GM12891 (cell line): Measurements from ENCODE around the gene CCDC178.
"Not testable (repeated sequence)": the region's sequence is repeated elsewhere in the genome, so short reads cannot be mapped to it uniquely, and the experiment has no call there.

Source experiments
- DNase-seq: peaks from one replicate; pipeline ENCODE4 v3.0.0; 2011; ENCODE audit warnings: low spot score; ENCODE audit not compliant: insufficient read length
- FAIRE-seq: peaks from 2 replicates; lab custom pipeline; 2011; peaks lifted over from hg19 to GRCh38; lab: Jason Lieb, UNC
- PAX5 ChIP-seq: IDR thresholded peaks from 2 replicates; pipeline ENCODE4 v1.6.1; 2011; ENCODE audit warnings: low read length, moderate library complexity, mild to moderate bottlenecking; ENCODE audit not compliant: insufficient read depth, severe bottlenecking
- POLR2A ChIP-seq: IDR thresholded peaks from 2 replicates; pipeline ENCODE4 v1.6.1; 2011; ENCODE audit warnings: low read depth, low read length, control low read depth
- POLR2AphosphoS5 ChIP-seq: IDR thresholded peaks from 2 replicates; pipeline ENCODE4 v1.6.1; 2011; ENCODE audit warnings: low read depth, low read length, control low read depth
- POU2F2 ChIP-seq: IDR thresholded peaks from 2 replicates; pipeline ENCODE4 v1.6.1; 2011; ENCODE audit warnings: low read depth, mild to moderate bottlenecking, control low read depth, low read length, moderate library complexity
- SPI1 ChIP-seq: IDR thresholded peaks from 2 replicates; pipeline ENCODE4 v1.6.1; 2011; ENCODE audit warnings: low read depth, low read length, control low read depth
- TAF1 ChIP-seq: IDR thresholded peaks from 2 replicates; pipeline ENCODE4 v1.6.1; 2011; ENCODE audit warnings: low read depth, low read length, control low read depth

Gene CCDC178

DNA sequence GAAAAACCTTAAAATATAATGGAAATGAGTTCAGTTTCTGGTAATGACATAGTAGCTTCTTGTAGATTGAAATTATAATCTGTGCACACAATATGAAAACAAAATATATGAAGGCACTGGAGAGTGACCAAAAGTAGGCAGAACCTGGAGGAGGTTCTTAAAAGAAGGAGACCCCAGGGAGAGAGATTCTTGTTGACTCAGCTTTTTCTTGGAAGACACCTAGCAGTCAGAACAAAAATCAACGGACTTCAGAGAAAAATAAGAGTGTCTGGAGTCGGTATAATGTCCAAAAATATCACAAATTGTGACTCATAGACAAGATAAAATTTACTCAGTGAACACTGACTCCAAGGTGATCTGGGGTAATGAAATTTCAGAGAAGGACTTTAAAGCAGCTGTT is 286.5 kb downstream of the CCDC178 start:
- DNase-seq (no peak), FAIRE-seq (no peak)
- no peak for TF ChIP-seq TAF1
- no peak for TF ChIP-seq POU2F2
- TF ChIP-seq POLR2A: no peak
- no peak for TF ChIP-seq PAX5

- TF ChIP-seq PAX5: no peak
- TF ChIP-seq POU2F2: no peak
- no peak for TF ChIP-seq POLR2A
- TF ChIP-seq POLR2AphosphoS5: no peak
- no peak for TF ChIP-seq TAF1
- no peak for DNase-seq
- FAIRE-seq: no peak
Observed at GRCh38 chr18:33152376-33152775, 288.1 kb downstream of the CCDC178 start.

GRCh38 chr18:33147811-33148210 is 292.7 kb downstream of the CCDC178 start:
- FAIRE-seq, DNase-seq: not testable (repeated sequence)

- DNase-seq (no peak), FAIRE-seq (no peak)
- TF ChIP-seq POLR2A: no peak
- no peak for TF ChIP-seq TAF1
- no peak for TF ChIP-seq POLR2AphosphoS5
- TF ChIP-seq POU2F2: no peak
- no peak for TF ChIP-seq SPI1
- no peak for TF ChIP-seq PAX5
Observed at GRCh38 chr18:33146014-33146413, 294.5 kb downstream of the CCDC178 start.

DNA sequence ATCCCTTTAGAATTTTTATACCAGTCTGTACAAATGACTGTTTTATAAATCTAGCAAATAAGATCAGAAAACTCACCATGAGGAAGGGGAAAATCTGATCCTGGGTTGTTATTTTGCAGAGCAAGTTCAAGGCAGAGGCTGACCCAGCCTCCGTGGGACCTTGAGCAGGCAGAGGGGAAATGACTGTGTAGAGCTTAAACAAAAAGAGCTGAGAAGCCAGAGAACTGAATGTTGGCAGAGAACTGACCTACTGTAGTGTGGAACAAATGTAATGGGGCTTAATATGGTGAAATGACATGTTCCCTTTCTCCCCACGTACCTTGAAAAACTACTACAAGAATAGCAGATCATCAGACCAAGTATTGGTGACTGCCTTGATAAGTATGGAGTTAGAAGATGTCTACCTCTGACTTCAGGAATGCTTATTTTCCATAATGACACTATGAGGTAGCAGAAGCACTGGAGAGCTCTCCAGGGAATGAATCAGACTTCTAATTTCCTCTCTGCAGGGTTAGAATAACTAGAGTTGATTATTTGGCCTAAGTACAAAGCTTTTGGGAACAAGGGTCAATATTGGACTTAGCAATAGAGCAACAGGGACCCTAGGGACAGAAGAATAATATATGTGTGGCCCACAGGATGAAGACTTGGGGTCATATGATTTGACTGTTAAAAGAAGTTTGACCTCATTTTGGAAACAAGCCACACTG is 304.4 kb downstream of the CCDC178 start:
- TF ChIP-seq POLR2A (no peak), SPI1 (no peak), PAX5 (no peak), POU2F2 (no peak), TAF1 (no peak), POLR2AphosphoS5 (no peak)
- FAIRE-seq: no peak
- DNase-seq: no peak

DNA sequence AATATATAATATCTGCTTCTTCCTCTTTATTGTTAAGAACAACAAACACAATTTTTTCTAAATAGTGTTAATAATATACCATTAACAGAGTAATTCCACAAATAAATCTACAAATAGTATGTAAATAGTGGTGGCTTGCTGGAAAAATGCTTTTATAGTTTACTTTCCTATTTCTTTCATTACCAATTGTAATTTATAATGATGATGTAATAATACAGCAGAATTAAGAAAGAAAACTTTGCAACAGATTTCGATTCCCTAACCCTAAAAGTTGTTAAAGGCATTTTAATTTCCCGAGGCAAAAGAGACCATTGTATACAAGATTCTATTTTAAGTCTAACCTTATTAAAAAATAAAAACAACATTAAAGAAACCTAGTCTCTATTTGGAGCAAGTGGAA is 307.9 kb downstream of the CCDC178 start:
- TF ChIP-seq POLR2AphosphoS5 (no peak), SPI1 (no peak), TAF1 (no peak), PAX5 (no peak), POLR2A (no peak), POU2F2 (no peak)
- DNase-seq (no peak), FAIRE-seq (no peak)

DNA sequence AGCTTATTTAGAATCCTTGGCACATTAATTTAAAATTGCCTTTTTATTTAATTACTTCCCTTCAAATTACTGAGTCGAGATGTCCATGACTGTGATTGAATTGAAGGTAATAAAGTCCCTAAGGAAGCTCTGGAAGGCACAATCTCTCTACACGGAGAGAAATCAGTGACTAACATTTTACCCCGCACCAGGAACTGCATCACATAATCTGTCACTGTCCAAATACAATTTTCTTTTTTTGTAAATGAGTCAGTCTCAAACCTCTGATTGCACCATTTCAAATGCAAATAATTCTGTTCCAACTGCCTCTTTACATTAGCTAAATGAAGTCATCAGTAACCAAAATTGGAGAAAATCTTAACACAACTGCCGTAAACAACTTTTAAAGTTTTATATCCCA is 311.9 kb downstream of the CCDC178 start:
- FAIRE-seq: no peak

DNA sequence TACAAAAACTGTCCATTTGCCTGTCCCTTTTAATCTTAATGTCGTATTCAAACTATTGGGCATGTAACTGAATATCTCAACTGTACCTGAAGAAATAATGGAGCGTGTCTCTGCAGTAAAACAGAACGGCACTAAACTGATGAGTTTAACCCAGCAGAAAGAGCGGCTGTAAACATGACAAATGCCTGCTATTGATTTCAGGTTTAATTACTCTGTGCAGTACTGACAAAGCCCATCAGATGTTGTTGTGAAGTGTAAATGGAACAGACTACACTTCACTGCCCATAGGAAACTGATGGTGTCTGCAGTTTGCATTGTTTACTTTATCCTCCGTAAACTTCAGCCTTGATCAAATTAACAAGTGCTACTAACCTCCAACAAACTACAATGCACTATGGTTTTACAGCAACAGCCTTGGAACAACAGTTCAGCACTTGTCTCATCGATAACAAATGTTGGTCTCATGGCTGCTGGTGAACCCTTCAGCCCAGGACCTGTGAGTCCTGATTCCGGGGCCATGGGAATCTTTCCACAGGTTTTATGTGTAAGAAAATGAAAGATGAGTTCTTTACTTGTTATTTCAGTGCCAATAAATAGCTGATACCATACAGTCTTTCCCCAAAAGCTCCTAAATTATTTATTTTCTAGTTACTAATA is 316.5 kb downstream of the CCDC178 start:
- FAIRE-seq: no peak
- DNase-seq: no peak

More for the DNA sequence above, 311.9 kb downstream of the CCDC178 start:
- TF ChIP-seq POLR2A: no peak
- no peak for TF ChIP-seq SPI1
- TF ChIP-seq POU2F2: no peak
- no peak for TF ChIP-seq PAX5
- no peak for TF ChIP-seq TAF1
- TF ChIP-seq POLR2AphosphoS5: no peak
- no peak for DNase-seq

DNA sequence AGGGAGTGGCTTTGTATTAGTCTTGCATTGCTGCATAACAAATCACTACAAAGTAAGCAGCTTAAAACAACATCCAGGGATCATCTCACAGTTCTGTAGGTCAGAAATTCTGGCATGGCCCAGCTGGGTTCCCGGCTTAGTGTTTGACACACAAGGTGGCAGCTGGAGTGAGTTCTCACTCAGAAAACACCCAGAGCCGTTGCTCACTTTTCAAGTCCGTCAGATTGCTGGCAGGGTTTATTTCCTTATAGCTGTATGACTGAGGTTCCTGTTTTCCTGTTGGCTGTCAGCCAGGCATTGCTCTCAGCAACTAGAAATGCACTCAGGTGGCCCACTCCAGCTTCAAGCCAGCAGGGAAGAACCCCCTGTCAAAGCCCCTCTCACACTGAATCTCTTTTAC is 324.1 kb downstream of the CCDC178 start:
- FAIRE-seq (no peak), DNase-seq (no peak)
- TF ChIP-seq POU2F2: no peak
- TF ChIP-seq POLR2AphosphoS5: no peak
- no peak for TF ChIP-seq SPI1
- no peak for TF ChIP-seq TAF1

More for the DNA sequence above, 316.5 kb downstream of the CCDC178 start:
- TF ChIP-seq POLR2A (no peak), SPI1 (no peak), POLR2AphosphoS5 (no peak), TAF1 (no peak), PAX5 (no peak), POU2F2 (no peak)

DNA sequence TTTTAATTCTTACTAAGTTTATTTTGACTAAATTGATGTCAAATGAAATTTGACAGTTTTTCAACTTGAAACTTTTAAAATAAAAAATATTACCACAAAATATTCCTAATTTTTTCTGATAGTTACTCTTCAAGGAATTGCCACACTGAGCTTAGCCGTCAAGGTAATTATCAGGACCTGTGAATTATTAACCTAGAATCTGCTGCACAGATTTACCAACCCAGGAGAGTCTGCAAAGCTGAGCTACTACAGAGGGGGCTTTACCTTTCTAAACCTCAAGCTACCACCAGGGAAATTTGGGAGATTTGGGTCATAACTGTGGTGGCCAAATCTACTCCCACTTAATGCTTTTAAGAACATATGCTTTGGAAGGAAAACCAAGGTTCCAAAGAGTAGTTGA is 324.6 kb downstream of the CCDC178 start:
- TF ChIP-seq POLR2A (no peak), PAX5 (no peak), SPI1 (no peak), TAF1 (no peak), POLR2AphosphoS5 (no peak), POU2F2 (no peak)
- FAIRE-seq (no peak), DNase-seq (no peak)
